Tongue (tissue), 2 donors: Measurements from ENCODE around the gene HOXA7. TPM values are rescaled to one million over a fixed set of nuclear protein-coding genes. Genes with fewer than 3 reads are reported as not detected.
A peak's percentile ranks its signal among the peaks of the same experiment; 100 is the strongest.

Experiments
- DNase-seq: peaks from one replicate; pipeline ENCODE4 v3.0.0-alpha.2; 2015
- total RNA-seq: library from RNA; depleted of rRNA; stranded (reverse); fragments of >200 nt; gene quantifications from one replicate; pipeline ENCODE4 v1.2.3, GENCODE V29; 2014

HOXA7 gene
- total RNA-seq, 1 donor from 2014 or later, result not detected

- no peak for DNase-seq
Observed at GRCh38 chr7:27170426-27171324, 14.2 kb upstream of the HOXA7 start.

- no peak for DNase-seq
Observed at GRCh38 chr7:27169658-27170425, 13.4 kb upstream of the HOXA7 start.

DNA sequence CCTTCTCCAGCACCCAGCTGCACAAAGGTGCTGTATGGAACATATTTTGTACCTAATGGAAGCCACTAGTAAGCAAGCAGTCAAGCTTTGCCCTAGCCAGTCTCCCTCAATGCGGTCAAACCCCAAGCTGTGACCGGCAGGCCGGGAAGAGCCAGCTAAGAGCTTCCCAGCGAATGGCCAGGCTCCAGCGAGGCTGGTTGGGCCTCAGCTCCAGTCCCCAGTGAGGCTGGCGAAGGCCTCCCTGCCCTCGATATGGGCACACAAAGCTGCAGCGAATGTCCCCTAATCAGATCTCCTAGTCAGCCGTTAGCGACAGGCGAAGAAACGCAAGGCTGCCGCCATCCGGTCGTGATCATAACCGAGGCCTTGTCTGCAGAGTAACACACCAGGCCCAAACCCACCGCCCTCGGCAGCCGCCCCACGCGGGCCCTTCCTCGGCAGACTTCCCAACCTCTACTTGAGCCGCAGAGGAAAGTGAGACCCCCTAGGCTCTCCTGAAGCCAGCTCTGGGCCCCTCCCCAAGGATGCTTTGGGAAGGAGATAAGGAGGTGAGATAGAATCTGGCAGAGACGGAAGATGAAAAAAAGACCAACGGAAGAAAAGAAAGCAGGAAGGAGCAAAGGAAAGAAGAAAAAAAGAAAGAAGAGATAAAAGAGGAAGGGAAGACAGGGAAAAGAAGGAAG lies 11.9 kb upstream of the HOXA7 start:
- DNase-seq, result no peak

- DNase-seq, result no peak
Observed at GRCh38 chr7:27167916-27168264, 11.4 kb upstream of the HOXA7 start.

- no peak for DNase-seq
Observed at GRCh38 chr7:27166531-27167505, 10.3 kb upstream of the HOXA7 start.

DNA sequence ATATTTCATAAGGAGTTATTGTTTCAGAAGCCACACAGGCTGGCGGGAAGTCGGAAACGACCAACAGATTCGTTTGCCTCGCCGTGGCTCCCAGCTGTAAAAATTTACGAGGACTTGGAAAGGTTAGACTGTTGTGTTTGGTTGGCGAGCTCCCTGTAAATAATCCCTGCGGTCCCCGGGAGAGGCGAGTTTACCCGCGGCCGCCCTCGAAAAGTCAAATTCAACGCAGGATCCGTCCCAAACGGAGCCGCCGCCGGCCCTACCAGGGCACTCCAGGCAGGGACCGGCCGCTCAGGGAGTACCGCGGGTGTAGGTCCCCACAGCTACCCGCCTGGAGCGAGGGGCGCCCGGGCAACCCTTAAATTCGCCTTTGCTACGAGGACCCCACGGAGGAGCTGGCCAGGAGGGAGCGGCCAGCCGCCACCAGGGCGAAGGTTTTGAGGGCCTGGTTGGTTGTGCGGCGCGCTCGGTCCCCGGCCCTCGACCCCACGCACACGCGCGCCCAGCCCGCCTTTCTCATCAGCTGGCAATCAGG lies 9.6 kb upstream of the HOXA7 start:
- no peak for DNase-seq

DNA sequence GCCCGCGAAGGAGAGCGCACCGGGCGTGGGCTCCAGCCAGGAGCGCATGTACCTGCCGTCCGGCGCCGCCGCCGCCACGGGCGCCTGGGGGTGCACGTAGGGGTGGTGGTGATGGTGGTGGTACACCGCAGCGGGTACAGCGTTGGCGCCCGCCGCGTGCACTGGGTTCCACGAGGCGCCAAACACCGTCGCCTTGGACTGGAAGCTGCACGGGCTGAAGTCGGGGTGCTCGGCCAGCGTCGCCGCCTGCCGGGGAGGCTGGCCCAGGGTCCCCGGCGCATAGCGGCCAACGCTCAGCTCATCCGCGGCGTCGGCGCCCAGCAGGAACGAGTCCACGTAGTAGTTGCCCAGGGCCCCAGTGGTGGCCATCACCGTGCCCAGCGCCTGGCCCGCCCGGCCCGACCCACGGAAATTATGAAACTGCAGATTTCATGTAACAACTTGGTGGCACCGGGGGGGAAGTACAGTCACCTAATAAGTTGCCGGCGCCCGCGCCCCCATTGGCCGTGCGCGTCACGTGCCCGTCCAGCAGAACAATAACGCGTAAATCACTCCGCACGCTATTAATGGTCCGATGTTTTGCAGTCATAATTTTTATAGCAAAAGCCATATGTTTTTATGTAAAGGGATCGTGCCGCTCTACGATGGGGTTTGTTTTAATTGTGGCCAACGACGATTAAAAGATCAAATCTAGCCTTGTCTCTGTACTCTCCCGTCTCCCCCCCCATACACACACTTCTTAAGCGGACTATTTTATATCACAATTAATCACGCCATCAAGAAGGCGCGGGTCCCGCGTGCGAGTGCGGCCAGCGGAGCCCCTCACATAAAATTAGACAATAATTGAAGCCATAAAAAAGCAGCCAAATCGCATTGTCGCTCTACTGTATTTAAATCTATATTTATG lies 8.9 kb upstream of the HOXA7 start, which contains the start of gene HOXA9:
HOXA9 (minus strand) TSS at position 449 of the 907 bp plus-strand sequence; CDS start at position 369, 80 bp downstream.
- no peak for DNase-seq

DNA sequence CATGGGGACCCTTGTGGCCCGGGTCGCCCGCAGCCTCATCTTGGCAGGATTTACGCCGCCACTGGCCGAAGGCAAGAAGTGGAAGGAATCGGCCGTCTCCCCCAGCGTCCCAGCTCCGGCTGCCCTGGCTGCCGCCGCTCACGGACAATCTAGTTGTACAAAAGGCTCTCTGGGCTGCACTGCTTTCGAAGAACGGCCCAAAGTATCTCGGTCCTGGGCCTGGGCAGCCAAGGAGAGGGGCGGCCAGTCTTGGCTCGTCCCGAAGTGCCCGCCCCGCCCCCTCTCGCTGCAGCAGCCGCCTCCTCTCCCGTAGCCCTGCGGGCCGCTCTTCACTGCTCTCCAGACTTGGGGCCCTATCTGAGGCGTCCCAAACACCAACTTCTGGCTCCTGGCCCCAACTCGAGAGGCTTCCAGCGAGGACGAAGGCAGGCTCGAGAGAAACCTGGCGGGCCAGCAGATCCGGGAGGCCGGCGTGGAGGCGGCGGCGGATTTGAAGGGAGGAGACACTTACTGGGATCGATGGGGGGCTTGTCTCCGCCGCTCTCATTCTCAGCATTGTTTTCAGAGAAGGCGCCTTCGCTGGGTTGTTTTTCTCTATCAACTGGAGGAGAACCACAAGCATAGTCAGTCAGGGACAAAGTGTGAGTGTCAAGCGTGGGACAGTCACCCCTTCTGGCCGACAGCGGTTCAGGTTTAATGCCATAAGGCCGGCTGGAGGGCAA lies 8.1 kb upstream of the HOXA7 start:
- no peak for DNase-seq

DNA sequence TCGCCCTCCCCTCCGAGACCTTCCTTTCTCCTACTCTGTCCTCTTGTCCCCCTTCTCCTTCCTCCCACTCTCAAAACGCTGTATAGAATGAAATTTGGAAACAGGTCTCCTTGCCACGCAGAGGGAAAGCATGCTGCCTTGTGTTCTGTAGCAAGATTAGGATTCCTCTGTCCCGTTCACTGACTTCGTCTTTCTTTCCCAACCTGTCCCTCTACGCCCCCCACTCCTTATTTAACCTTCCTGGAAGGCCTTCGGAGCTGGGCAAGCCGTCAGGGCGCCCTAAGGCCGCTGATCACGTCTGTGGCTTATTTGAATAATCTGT lies 7.5 kb upstream of the HOXA7 start:
- DNase-seq, result no peak

DNA sequence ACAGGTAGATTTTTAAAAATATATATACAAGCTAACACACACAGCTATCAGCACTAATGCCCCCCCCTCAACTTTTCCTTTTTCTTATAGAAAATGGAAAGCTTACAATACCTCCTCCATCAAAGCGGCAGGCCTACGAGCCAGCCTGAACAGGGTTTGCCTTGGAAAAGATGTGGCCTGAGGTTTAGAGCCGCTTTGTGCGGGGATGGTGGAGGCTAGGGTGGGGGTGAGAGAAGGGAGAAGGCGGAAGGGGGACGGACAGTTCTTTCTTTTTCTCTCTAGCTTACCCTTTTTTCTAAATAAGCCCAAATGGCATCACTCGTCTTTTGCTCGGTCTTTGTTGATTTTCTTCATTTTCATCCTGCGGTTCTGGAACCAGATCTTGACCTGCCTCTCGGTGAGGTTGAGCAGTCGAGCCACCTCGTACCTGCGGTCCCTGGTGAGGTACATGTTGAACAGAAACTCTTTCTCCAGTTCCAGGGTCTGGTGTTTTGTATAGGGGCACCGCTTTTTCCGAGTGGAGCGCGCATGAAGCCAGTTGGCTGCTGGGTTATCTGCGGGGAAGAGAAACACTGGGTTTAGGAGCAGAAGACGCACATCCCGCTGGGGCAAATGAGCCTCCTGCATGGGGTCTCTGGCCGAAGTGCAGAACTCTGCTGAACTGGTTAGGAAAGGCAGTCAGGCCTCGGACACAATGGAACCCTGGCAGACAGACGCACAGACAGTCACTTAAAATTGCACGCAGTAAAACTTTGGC lies 7.0 kb upstream of the HOXA7 start:
- no peak for DNase-seq

DNA sequence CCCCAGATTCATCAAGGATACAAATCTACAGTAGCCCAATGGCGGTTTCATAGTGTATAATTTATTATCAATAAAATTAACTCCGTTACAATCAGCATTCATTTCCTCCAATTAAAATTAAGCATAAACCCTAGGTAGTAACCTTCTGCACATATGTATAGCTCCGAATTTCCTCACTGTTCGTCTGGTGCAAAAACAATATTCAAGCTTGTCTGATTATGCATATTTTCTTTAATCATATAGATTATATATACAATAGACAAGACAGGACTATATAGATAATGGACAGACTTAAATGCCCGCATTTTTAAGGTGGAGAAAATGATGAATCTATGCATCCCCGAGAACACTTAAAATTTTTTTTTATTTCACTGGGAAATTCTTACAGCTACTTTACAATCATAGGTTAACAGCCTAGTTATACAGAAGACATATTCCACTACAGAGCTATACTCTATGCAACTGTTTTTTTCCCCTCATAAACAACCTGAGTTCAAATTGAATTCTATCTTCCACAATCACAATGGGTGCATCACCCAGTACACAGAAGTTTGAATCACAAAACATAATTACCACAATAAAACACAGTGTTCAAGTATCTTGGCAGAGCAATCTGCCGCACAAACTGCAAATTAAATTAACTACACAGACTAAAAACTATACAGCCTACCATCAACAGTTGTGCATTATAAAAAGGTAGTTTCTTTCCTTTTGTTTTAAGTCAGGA lies 6.2 kb upstream of the HOXA7 start:
- no peak for DNase-seq

- DNase-seq, result no peak
Observed at GRCh38 chr7:27161721-27162560, 5.5 kb upstream of the HOXA7 start.

DNA sequence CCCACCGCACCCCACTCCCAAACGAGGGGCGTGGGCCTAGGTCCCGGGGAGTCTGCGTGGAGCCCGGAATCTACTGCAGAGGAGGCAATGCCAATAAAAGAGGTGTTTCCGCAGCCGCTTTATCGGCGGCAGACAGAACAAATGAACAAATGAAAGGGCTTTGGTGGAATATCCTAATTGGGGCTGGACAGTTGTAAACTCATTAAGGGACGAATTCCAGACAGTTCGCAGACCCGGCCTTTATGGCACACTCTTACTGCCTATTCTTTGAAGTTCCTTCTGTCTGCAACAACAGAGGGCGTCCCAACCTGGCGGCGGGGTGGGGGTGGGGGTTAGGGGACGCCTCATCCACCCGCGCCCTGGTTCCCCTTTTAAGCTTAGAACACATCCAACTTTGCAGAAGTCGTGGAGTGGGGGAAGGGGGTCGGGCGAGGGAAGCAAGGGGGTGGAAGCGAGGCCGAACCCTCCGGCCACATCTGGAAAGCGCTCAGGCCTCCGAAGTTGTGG lies 4.8 kb upstream of the HOXA7 start:
- DNase-seq, result no peak

DNA sequence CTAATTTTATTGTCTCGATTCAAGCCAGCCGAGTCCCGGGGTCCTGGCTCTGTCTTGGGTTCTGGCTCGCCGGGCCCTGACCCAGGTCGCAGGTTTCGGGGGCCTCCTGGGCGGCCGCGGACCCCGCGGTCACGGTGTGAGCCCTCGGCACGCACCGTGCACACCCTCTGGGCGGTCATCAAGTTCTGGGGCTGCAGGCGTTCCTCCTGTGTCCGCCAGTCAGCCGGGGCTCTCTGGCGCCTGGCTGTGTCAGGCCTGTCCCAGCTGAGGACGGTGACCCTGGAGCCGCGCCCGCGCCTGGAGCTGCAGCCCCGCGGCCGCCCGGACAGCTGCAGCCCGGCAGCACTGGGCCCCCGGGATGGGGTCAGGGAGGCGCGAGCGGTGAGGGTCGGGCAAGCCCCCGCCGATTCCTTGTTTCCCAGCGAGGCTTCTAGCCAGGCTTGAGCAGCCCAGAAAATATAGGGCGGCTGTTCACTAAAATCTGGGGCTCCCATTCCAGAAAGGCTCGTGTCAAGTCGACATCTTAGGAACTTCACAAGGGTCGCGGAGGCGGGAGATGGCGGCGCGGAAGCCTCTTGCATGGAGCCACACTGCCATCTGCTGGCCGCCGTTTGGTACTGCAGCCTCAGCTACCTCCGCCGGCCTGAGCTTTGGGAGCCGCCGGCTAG lies 4.2 kb upstream of the HOXA7 start:
- DNase-seq, result peak; percentile 94

DNA sequence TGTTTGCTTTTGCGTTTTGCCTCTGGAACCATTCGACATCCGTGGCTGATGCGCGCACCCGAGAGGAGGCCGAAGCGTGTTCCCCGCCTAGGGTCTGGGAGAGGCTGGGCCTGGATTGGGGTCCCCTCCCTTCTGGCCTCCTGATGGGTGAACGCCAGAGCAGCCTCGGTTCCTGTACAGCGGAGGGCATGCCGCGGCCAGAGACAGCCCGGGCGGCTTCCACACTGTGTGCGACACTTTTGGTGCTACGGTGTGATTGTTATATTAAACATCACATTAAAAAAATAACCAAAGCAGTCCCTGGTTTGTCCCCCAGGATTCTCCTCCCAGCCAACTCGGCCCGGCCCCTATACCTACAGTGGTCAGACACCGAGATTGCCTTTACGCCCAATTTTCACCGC lies 3.7 kb upstream of the HOXA7 start:
- DNase-seq, result no peak
